ENCODE measurements around the gene ZNF500.

DNA sequence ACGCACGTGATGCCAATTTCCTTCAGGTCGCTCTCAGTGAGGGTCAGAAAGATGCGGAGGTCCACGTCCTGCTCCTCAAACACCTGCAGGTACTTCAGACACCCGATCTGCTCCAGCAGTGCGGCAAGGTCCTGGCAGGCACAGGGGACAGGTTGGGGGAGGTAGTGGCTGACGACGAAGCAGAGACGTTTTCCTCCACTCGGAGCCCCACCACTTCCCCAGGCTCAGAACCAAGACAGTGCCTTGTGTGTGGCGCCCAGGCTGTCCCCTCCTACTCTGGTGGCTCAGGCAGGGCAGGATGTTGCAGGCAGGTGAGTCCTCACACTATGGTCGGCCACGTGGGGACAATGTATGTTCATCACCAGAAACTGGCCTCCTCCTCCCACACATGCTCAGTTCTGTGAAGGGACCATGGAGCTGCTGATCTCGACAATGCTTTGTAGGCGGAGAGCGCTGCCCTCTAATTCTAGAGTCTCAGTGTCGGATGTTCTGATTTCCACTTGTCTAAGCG, 67.9 kb downstream of the ZNF500 start:
- TF ChIP-seq CTCF (conservative IDR thresholded peaks at IDR 0.05) (no peak), EZH2 (IDR thresholded peaks at IDR 0.05; ENCODE audit: low read depth) (no peak)
